SK-N-SH (cell line): ENCODE measurements around the gene POLD4.

Experiments used
- NRF1 ChIP-seq: IDR thresholded peaks from 2 replicates; pipeline ENCODE4 v1.6.1; 2012; ENCODE audit warnings: low read depth, mild to moderate bottlenecking, low read length
- RFX5 ChIP-seq: IDR thresholded peaks from 2 replicates; pipeline ENCODE4 v1.6.1; 2012; ENCODE audit warnings: mild to moderate bottlenecking, improper control_type of control experiment, low read length
- SIN3A ChIP-seq: IDR thresholded peaks from 2 replicates; pipeline ENCODE4 v1.6.1; 2012; ENCODE audit warnings: low read depth, mild to moderate bottlenecking, low read length, moderate library complexity, borderline replicate concordance
- TCF12 ChIP-seq: IDR thresholded peaks from 2 replicates; pipeline ENCODE4 v1.4.0; 2012
- TF ChIP-seq, protein P1 (sequence below): fragments of 200-600 bp; sonication (generic); IDR thresholded peaks from 2 replicates; pipeline ENCODE4 v1.6.1; 2017; ENCODE audit warnings: antibody characterized with exemption, mild to moderate bottlenecking, moderate library complexity
- TF ChIP-seq, protein P2 (sequence below): IDR thresholded peaks from 2 replicates; pipeline ENCODE4 v1.4.0; 2012; ENCODE audit warnings: low read depth, borderline replicate concordance

DNA sequence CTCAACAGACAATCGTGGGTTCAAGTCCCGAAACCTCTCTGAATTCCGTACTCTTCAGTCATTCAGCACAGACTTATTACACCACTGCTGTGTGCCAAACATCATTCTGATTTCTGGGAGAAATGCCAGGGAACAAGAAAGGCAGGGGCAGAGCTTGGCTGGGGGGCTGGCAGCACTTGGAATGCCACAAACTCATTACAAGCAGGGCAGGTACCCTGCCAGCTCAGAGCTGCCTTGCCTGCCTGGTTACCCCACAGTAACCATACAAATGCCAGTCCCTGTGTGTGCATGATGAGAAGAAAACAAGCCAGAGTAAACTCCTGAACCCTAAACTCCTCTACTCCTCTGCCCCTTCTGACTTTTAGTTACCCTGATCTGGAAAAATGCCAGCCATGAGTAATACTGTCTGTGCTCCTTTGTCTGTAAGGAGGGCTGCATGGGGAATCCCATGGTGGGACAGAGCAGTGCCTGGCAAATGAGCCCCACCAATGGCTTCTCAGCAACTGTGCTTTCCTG is 31.6 kb upstream of the POLD4 start:
- TF ChIP-seq, protein P1, sequence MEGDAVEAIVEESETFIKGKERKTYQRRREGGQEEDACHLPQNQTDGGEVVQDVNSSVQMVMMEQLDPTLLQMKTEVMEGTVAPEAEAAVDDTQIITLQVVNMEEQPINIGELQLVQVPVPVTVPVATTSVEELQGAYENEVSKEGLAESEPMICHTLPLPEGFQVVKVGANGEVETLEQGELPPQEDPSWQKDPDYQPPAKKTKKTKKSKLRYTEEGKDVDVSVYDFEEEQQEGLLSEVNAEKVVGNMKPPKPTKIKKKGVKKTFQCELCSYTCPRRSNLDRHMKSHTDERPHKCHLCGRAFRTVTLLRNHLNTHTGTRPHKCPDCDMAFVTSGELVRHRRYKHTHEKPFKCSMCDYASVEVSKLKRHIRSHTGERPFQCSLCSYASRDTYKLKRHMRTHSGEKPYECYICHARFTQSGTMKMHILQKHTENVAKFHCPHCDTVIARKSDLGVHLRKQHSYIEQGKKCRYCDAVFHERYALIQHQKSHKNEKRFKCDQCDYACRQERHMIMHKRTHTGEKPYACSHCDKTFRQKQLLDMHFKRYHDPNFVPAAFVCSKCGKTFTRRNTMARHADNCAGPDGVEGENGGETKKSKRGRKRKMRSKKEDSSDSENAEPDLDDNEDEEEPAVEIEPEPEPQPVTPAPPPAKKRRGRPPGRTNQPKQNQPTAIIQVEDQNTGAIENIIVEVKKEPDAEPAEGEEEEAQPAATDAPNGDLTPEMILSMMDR, result no peak
- 0 out of 2 replicates have a peak, but pooled peaks have one; percentile 14 for TF ChIP-seq SIN3A
- TF ChIP-seq NRF1, result no peak
- TF ChIP-seq, protein P2, sequence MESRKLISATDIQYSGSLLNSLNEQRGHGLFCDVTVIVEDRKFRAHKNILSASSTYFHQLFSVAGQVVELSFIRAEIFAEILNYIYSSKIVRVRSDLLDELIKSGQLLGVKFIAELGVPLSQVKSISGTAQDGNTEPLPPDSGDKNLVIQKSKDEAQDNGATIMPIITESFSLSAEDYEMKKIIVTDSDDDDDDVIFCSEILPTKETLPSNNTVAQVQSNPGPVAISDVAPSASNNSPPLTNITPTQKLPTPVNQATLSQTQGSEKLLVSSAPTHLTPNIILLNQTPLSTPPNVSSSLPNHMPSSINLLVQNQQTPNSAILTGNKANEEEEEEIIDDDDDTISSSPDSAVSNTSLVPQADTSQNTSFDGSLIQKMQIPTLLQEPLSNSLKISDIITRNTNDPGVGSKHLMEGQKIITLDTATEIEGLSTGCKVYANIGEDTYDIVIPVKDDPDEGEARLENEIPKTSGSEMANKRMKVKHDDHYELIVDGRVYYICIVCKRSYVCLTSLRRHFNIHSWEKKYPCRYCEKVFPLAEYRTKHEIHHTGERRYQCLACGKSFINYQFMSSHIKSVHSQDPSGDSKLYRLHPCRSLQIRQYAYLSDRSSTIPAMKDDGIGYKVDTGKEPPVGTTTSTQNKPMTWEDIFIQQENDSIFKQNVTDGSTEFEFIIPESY, result no peak
- TF ChIP-seq TCF12, result peak; percentile 27; the same call in 1 of the 2 replicates
- no peak for TF ChIP-seq RFX5
